Limb (tissue), 2 donors: ENCODE measurements around the gene PIGX.

Experiments
- DNase-seq, 2 donors: peaks; one replicate each; pipeline ENCODE4 v3.0.0-alpha.2; 2016; ENCODE audit errors: extremely low spot score in 2 of 2

Gene PIGX

GRCh38 chr3:196754091-196754981, 42.2 kb downstream of the PIGX start:
- DNase-seq = no peak

- no peak for DNase-seq
Observed at GRCh38 chr3:196756732-196757131, 44.6 kb downstream of the PIGX start.

GRCh38 chr3:196757876-196758739, 45.9 kb downstream of the PIGX start:
- no peak for DNase-seq

GRCh38 chr3:196763179-196763578, 51.0 kb downstream of the PIGX start:
- no peak for DNase-seq

- no peak for DNase-seq
Observed at GRCh38 chr3:196765454-196765853, 53.3 kb downstream of the PIGX start.

- DNase-seq = no peak
Observed at GRCh38 chr3:196771067-196771466, 58.9 kb downstream of the PIGX start.

- DNase-seq = no peak
Observed at GRCh38 chr3:196772102-196772501, 59.9 kb downstream of the PIGX start.

GRCh38 chr3:196772897-196773296, 60.7 kb downstream of the PIGX start:
- DNase-seq = no peak

GRCh38 chr3:196774191-196774820, 62.1 kb downstream of the PIGX start:
- no peak for DNase-seq

GRCh38 chr3:196774848-196775422, 62.8 kb downstream of the PIGX start:
- DNase-seq = no peak

GRCh38 chr3:196775938-196776337, 63.8 kb downstream of the PIGX start:
- no peak for DNase-seq

- no peak for DNase-seq
Observed at GRCh38 chr3:196777836-196778235, 65.7 kb downstream of the PIGX start.

- DNase-seq = no peak
Observed at GRCh38 chr3:196778755-196779154, 66.6 kb downstream of the PIGX start.

- DNase-seq = no peak
Observed at GRCh38 chr3:196782511-196782910, 70.3 kb downstream of the PIGX start.
